Choroid plexus epithelial cell (primary cell): ENCODE measurements around the gene ACACA.

Experiments used
- DNase-seq: peaks from one replicate; pipeline ENCODE4 v3.0.0-alpha.2; 2010; ENCODE audit warnings: low read depth
- H3K4me3 ChIP-seq: 2 replicates; pipeline ENCODE4 v1.5.1; 2011; ENCODE audit warnings: low read depth, mild to moderate bottlenecking, control low read depth, low read length, moderate library complexity
- CTCF ChIP-seq: conservative IDR thresholded peaks from 2 replicates; pipeline ENCODE4 v1.5.1; 2011; ENCODE audit warnings: low read depth, mild to moderate bottlenecking, control low read depth, inconsistent platforms, low read length, moderate library complexity

Gene ACACA

GRCh38 chr17:37292429-37293139, 114.1 kb downstream of the ACACA start:
- no peak overlapping the region for H3K4me3 ChIP-seq
- TF ChIP-seq CTCF, result no peak
- DNase-seq, result peak; percentile 77

DNA sequence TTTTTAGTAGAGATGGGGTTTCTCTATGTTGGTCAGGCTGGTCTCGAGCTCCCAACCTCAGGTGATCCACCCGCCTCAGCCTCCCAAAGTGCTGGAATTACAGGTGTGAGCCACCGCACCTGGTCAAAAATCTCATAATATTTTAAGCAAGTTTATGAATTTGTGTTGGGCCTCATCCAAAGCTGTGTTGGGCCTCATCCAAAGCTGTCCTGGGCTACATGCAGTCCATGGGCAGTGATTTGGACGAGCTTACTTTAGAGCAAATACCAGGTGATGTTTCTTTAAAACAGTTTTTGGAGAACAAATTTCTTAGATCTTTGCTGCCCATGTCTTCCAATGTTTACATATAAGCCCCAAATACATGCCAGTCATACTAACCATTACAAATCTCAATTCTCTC, 115.3 kb downstream of the ACACA start:
- no peak for TF ChIP-seq CTCF
- DNase-seq, result no peak
- no peak overlapping the region for H3K4me3 ChIP-seq

- H3K4me3 ChIP-seq, result no peak overlapping the region
- TF ChIP-seq CTCF, result no peak
- DNase-seq, result no peak
Measured at GRCh38 chr17:37286430-37286829, 120.2 kb downstream of the ACACA start.

GRCh38 chr17:37284191-37284590, 122.4 kb downstream of the ACACA start:
- DNase-seq, result no peak
- TF ChIP-seq CTCF, result no peak
- H3K4me3 ChIP-seq, result no peak overlapping the region

DNA sequence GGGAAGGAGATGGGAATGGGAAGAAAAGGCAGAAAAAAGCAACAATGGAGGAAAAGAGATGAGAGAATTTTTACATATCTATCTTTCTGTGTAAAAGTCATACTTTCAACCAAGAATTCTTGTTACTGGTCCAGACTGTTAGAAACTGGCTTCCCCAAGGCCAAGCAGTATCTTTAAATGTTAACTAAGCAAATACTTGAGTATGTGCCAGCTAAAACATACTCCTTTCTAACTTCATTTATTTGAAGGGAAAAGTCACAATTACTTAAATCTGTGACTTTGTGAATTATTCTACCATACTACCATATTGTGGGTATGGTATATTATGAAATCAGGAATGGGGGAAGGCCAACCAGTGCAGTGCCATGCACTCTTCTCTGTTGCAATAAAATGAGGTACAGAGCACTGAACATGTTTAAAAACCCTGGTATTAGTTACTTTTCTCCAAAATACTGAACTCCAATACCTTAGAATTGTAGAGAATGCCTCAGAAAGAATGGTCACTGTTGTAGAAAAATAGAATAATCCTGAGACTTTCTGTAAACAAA, 123.1 kb downstream of the ACACA start:
- peak; percentile 69 for DNase-seq
- H3K4me3 ChIP-seq, result no peak overlapping the region
- no peak for TF ChIP-seq CTCF

DNA sequence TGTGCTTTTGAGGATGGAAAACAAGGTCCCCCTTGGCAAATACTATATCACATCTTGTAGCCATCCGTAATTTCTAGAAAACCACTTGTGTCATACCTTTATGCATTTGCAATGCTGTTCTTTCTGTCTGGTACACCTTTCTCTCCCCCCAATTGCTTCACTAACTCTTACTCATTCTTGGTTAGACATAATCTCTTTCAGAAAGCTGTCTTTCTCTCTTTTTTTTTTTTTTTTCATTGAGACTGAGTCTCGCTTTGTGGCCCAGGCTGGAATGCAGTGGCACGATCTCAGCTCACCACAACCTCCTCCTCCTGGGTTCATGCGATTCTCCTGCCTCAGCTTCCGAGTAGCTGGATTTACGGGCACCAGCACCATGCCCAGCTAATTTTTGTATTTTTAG, 125.8 kb downstream of the ACACA start:
- no peak overlapping the region for H3K4me3 ChIP-seq
- TF ChIP-seq CTCF, result no peak

GRCh38 chr17:37278247-37278894, 128.3 kb downstream of the ACACA start:
- TF ChIP-seq CTCF, result no peak
- no peak for DNase-seq
- H3K4me3 ChIP-seq, result no peak overlapping the region

More for the DNA sequence above, 125.8 kb downstream of the ACACA start:
- peak; percentile 33 for DNase-seq
